SK-N-SH (cell line): ENCODE data around the gene TMEM92.

ENCODE experiments used
- GATA2 ChIP-seq: sonication (generic); formaldehyde crosslinking; IDR thresholded peaks from 2 replicates; pipeline ENCODE4 v1.5.0; 2020; ENCODE audit warnings: mild to moderate bottlenecking, missing genetic modification reagents
- POLR2AphosphoS5 ChIP-seq: IDR thresholded peaks from 2 replicates; pipeline ENCODE4 v1.6.1; 2012; ENCODE audit warnings: low read depth, low read length
- SMC3 ChIP-seq: IDR thresholded peaks from 2 replicates; pipeline ENCODE4 v1.6.1; 2012; ENCODE audit warnings: low read depth, low read length, improper control_type of control experiment
- ZBTB33 ChIP-seq: IDR thresholded peaks from 2 replicates; pipeline ENCODE4 v1.4.0; 2012; ENCODE audit warnings: low read depth, borderline replicate concordance
- TF ChIP-seq, protein P1 (sequence below): fragments of 200-600 bp; sonication (generic); IDR thresholded peaks from 2 replicates; pipeline ENCODE4 v1.6.1; 2017; ENCODE audit warnings: antibody characterized with exemption, mild to moderate bottlenecking, moderate library complexity

- TF ChIP-seq SMC3 (no peak), GATA2 (CRISPR knock-in tag) (no peak), ZBTB33 (no peak), POLR2AphosphoS5 (no peak)
- TF ChIP-seq, protein P1, sequence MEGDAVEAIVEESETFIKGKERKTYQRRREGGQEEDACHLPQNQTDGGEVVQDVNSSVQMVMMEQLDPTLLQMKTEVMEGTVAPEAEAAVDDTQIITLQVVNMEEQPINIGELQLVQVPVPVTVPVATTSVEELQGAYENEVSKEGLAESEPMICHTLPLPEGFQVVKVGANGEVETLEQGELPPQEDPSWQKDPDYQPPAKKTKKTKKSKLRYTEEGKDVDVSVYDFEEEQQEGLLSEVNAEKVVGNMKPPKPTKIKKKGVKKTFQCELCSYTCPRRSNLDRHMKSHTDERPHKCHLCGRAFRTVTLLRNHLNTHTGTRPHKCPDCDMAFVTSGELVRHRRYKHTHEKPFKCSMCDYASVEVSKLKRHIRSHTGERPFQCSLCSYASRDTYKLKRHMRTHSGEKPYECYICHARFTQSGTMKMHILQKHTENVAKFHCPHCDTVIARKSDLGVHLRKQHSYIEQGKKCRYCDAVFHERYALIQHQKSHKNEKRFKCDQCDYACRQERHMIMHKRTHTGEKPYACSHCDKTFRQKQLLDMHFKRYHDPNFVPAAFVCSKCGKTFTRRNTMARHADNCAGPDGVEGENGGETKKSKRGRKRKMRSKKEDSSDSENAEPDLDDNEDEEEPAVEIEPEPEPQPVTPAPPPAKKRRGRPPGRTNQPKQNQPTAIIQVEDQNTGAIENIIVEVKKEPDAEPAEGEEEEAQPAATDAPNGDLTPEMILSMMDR: no peak
Measured at GRCh38 chr17:50260501-50260911, 13.8 kb upstream of the TMEM92 start.
